ENCODE data around the gene ABLIM1.

- no peak for TF ChIP-seq CTCF (IDR thresholded peaks at IDR 0.05)
- no peak for TF ChIP-seq EZH2phosphoT487 (IDR thresholded peaks at IDR 0.05)
- no peak for TF ChIP-seq EZH2 (IDR thresholded peaks at IDR 0.05)
These were observed 134.2 kb downstream of the ABLIM1 start for GRCh38 chr10:114523876-114524275.

All from neural progenitor cell (in vitro differentiated cells).